AG04450 (cell line): ENCODE measurements around the gene LTB. TPM values are rescaled to one million over a fixed set of nuclear protein-coding genes. Genes with fewer than 3 reads are reported as not detected.
A peak's percentile ranks its signal among the peaks of the same experiment; 100 is the strongest.

Experiments used
- CTCF ChIA-PET: fragments of 300-600, 350-600 bp; formaldehyde crosslinking; extraction: SDS; loops from one replicate; lab custom pipeline; 2022; ENCODE audit warnings: antibody characterized with exemption, inconsistent platforms; lab: Charles Lee
- POLR2A ChIA-PET: fragments of 350-600 bp; formaldehyde crosslinking; extraction: SDS; loops from one replicate; lab custom pipeline; 2021; ENCODE audit warnings: antibody characterized with exemption, inconsistent platforms; lab: Yijun Ruan, JAX
- DNase-seq: peaks from one replicate; pipeline ENCODE4 v3.0.0-alpha.2; 2011; ENCODE audit warnings: low read depth, low spot score
- H3K27ac ChIP-seq: one replicate; pipeline ENCODE4 v1.5.1; 2012; ENCODE audit warnings: low read depth, low read length, control low read depth
- H3K27me3 ChIP-seq: one replicate; pipeline ENCODE4 v1.6.0; 2012; ENCODE audit warnings: low read length; ENCODE audit not compliant: control insufficient read depth, insufficient read depth
- H3K4me3 ChIP-seq: 2 replicates; pipeline ENCODE4 v1.5.1; 2011; ENCODE audit warnings: mild to moderate bottlenecking, low read depth, low read length, control low read depth
- H3K9me3 ChIP-seq: 2 replicates; pipeline ENCODE4 v1.5.1; 2012; ENCODE audit warnings: low read length; ENCODE audit not compliant: control insufficient read depth, insufficient read depth
- polyA plus RNA-seq: library from polyadenylated mRNA; depleted of rRNA; stranded (reverse); fragments of >200 nt; gene quantifications from 2 replicates; pipeline ENCODE4 v1.2.3, GENCODE V29; 2011
- TF ChIP-seq, protein P1 (sequence below): IDR thresholded peaks from 2 replicates; pipeline ENCODE4 v1.5.1; 2011; ENCODE audit warnings: low read depth, low read length, control low read depth, inconsistent platforms

The LTB gene
- polyA plus RNA-seq, 1 experiment, result not detected

DNA sequence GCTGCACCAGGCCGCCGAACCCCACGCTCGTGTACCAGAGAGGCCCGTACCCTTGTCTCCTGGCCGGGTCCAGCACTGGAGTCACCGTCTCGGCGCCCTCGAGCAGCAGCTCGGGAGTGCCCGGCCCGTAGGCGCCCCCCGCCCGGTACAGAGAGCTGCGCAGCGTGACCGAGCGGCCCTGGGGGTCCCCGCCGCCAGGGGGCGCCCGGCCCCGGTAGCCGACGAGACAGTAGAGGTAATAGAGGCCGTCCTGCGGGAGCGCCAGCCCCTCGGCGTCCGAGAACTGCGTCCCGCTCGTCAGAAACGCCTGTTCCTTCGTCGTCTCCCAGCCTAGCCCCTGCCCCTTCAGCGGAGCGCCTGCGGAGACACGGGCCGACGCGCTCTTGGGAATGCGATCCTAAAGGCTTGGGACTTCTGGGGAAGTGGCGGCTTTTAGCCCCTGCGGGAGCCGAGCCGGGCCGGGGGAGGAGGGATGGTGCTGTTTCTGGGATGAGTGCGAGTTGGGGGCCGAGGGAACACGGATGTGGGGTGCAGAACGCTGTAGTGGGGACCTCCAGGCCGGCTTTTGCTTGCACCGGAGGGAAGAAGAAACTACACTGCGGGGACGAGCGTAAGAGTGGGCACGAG, 1.3 kb downstream of the LTB start:
- Histone ChIP-seq H3K4me3 (peak overlapping the region; percentile 86), H3K9me3 (no peaks in the 10 kb centered on the region; the same call in 1 of the 2 replicates), H3K27me3 (peaks cover 5% of the 10 kb centered on the region), H3K27ac (peak overlapping the region; percentile 57)
- ChIA-PET POLR2A (interaction anchor here (0.5 to 0.7 kb wide), 3 partner anchors 38 to 555 kb away, joined by 3 to 5 read pairs (median 3); partner anchors contain the start of gene ATF6B), CTCF (interaction anchor here (0.9 to 9.5 kb wide), 17 partner anchors 9 to 40 kb away, joined by 3 to 132 read pairs (median 5); partner anchors contain the start of genes ATP6V1G2, DDX39B, NCR3 and NFKBIL1)
- peak; percentile 42 for DNase-seq
- TF ChIP-seq, protein P1, sequence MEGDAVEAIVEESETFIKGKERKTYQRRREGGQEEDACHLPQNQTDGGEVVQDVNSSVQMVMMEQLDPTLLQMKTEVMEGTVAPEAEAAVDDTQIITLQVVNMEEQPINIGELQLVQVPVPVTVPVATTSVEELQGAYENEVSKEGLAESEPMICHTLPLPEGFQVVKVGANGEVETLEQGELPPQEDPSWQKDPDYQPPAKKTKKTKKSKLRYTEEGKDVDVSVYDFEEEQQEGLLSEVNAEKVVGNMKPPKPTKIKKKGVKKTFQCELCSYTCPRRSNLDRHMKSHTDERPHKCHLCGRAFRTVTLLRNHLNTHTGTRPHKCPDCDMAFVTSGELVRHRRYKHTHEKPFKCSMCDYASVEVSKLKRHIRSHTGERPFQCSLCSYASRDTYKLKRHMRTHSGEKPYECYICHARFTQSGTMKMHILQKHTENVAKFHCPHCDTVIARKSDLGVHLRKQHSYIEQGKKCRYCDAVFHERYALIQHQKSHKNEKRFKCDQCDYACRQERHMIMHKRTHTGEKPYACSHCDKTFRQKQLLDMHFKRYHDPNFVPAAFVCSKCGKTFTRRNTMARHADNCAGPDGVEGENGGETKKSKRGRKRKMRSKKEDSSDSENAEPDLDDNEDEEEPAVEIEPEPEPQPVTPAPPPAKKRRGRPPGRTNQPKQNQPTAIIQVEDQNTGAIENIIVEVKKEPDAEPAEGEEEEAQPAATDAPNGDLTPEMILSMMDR, result peak; percentile 87

DNA sequence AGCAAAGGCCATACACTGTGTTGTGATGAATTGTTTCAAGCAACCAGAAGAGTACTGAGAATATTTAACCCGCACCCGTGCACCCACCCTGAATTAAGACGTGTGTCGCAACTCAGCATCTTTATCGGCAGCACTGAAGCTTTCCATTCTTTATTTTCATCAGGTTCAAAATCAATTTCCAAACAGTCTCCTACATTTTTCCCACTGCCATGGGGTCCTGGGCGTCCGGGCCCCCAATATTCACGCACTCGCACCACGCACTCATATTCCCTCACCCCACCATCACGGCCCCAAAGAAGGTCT, 1.8 kb downstream of the LTB start:
- TF ChIP-seq, protein P1, result no peak
- Histone ChIP-seq H3K4me3 (peak overlapping the region; percentile 86), H3K27ac (no peak overlapping the region), H3K9me3 (no peaks in the 10 kb centered on the region; the same call in 1 of the 2 replicates), H3K27me3 (peaks cover 10% of the 10 kb centered on the region)
- POLR2A ChIA-PET, result interaction anchor here (0.6 to 0.7 kb wide), 2 partner anchors 38 to 556 kb away, joined by 3 to 5 read pairs; no protein-coding TSS in a partner anchor
- no peak for DNase-seq
- CTCF ChIA-PET, result interaction anchor here (0.9 to 9.5 kb wide), 16 partner anchors 10 to 39 kb away, joined by 3 to 132 read pairs (median 6); partner anchors contain the start of genes ATP6V1G2, DDX39B, NCR3 and NFKBIL1

DNA sequence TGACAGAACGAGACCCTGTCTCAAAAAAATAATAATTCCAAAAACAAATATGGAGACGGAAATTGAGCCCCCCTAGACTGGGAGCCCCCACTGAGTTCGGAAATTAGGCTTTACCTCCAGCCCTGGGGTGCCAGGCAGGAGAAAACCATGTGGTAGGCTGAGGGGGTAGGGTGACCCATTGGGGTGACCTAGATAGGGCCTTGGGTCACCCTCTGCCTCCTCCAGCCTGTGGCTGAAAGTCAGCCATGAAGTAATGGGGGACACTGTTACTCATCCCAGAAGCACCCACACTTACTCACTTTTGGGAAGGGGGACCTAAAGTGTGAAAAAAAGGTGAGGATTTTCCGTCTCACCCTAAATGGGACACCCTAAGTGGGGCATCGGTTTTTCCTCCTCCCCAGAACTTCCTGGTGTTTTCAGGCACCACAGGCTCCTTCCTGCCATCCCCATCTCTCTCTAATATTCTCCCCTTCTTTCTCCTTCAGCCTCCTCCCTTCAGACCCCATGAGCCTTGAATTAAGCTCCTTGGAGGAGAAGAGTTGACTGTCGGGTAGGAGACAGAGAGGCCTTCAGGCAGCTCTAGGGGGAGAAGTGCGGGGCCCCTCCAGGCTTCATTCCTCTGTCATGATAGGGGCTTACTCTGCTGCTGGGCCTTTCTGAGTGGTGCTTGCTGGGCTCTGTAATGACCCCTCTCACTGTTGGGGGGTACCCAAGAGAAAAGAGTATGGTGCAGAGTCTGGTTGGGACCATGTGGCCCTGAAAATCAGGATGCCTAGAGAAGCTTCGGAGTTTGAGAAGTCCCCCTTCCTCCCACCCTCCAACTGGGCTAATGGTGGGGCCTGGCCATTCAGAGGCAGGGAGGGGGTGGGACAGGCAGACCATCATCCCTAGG, 2.4 kb downstream of the LTB start:
- peaks cover 16% of the 10 kb centered on the region for H3K27me3 ChIP-seq
- TF ChIP-seq, protein P1, result no peak
- POLR2A ChIA-PET, result interaction anchor here (0.7 kb wide), 1 partner anchor 556 kb away, joined by 3 read pairs; no protein-coding TSS in a partner anchor
- DNase-seq, result no peak
- no peaks in the 10 kb centered on the region; the same call in 1 of the 2 replicates for H3K9me3 ChIP-seq
- no peak overlapping the region for H3K4me3 ChIP-seq
- no peak overlapping the region for H3K27ac ChIP-seq
- CTCF ChIA-PET, result interaction anchor here (0.9 to 9.5 kb wide), 15 partner anchors 10 to 38 kb away, joined by 4 to 132 read pairs (median 7); partner anchors contain the start of genes ATP6V1G2, DDX39B, NCR3 and NFKBIL1

DNA sequence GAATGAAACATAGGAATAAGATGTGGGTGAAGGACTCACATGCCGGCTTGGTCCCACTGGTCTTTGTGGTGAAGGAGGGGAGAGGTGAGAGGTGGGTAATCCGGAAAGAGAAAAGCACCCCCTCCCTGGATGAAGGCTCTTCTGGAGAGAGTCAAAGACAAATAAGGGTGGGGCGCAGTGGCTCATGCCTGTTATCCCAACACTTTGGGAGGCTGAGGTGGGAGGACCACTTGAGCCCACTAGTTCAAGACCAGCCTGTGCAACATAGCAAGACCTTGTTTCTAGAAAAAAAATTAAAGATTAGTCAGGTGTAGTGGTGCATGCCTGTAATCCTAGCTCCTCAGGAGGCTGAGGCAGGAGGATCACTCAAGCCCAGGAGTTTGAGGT, 3.1 kb downstream of the LTB start:
- H3K27me3 ChIP-seq, result peaks cover 18% of the 10 kb centered on the region
- TF ChIP-seq, protein P1, result no peak
- POLR2A ChIA-PET, result no interaction called here
- no peaks in the 10 kb centered on the region; the same call in 1 of the 2 replicates for H3K9me3 ChIP-seq
- no peak overlapping the region for H3K27ac ChIP-seq
- CTCF ChIA-PET, result interaction anchor here (2.3 to 9.5 kb wide), 3 partner anchors 9 to 32 kb away, joined by 11 to 132 read pairs (median 31); partner anchors contain the start of genes ATP6V1G2 and NFKBIL1
- DNase-seq, result no peak
- H3K4me3 ChIP-seq, result no peak overlapping the region
